ENCODE measurements around the gene CSF3. TPM values are rescaled to one million over a fixed set of nuclear protein-coding genes. Genes with fewer than 3 reads are reported as not detected.

The CSF3 gene
- total RNA-seq, 4 donors from 2014 or later = 2.6 to 38.9 TPM; not detected in 2

- Histone ChIP-seq H3K4me3 (peak overlapping the region; percentile 87 to 99 (median 92)), H3K27me3 (peaks cover 6% of the 10 kb centered on the region), H3K9me3 (no peaks in the 10 kb centered on the region), H3K4me1 (peaks cover 17 to 28% (median 20%) of the 10 kb centered on the region in 4 donors), H3K27ac (peak overlapping the region; percentile 94 to 99 (median 98)), H3K36me3 (peaks cover 0 to 22% (median 8%) of the 10 kb centered on the region in 4 donors)
- DNase-seq = no peak
- TF ChIP-seq EP300 (IDR thresholded peaks at IDR 0.05; ENCODE audit: low read depth) (no peak), POLR2AphosphoS5 (IDR thresholded peaks at IDR 0.05) (no peak), POLR2A (IDR thresholded peaks at IDR 0.05) (no peak)
- TF ChIP-seq, protein P1, sequence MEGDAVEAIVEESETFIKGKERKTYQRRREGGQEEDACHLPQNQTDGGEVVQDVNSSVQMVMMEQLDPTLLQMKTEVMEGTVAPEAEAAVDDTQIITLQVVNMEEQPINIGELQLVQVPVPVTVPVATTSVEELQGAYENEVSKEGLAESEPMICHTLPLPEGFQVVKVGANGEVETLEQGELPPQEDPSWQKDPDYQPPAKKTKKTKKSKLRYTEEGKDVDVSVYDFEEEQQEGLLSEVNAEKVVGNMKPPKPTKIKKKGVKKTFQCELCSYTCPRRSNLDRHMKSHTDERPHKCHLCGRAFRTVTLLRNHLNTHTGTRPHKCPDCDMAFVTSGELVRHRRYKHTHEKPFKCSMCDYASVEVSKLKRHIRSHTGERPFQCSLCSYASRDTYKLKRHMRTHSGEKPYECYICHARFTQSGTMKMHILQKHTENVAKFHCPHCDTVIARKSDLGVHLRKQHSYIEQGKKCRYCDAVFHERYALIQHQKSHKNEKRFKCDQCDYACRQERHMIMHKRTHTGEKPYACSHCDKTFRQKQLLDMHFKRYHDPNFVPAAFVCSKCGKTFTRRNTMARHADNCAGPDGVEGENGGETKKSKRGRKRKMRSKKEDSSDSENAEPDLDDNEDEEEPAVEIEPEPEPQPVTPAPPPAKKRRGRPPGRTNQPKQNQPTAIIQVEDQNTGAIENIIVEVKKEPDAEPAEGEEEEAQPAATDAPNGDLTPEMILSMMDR (IDR thresholded peaks at IDR 0.05) = no peak
- intact Hi-C loops (cut with DNase I; ENCODE audit: low total_unique reads) = no loop called here
- WGBS, 2 donors (ENCODE audit: low coverage in 1 of 2) = 0 to 1% methylated on average over 4 to 15 of the region's 15 CpGs
- in situ Hi-C loops (cut with MboI; ENCODE audit: low pct_ligation_motif_present in 1 of 4, low pct_unique_long_range_greater_than_20kb in 1 of 4, low sequenced_read_pairs in 3 of 4) = no loop called here
Measured at GRCh38 chr17:39981207-39981741, 34.0 kb upstream of the CSF3 start.

GRCh38 chr17:39981766-39982375 is 33.4 kb upstream of the CSF3 start:
- TF ChIP-seq POLR2AphosphoS5 (IDR thresholded peaks at IDR 0.05) = peak in 1 of 3 donors; percentile 47
- TF ChIP-seq, protein P1 (IDR thresholded peaks at IDR 0.05) = no peak
- Histone ChIP-seq H3K4me1 (peaks cover 17 to 28% (median 20%) of the 10 kb centered on the region in 4 donors), H3K36me3 (peaks cover 0 to 28% (median 11%) of the 10 kb centered on the region in 4 donors), H3K4me3 (peak overlapping the region; percentile 87 to 99 (median 92)), H3K9me3 (no peaks in the 10 kb centered on the region), H3K27me3 (peaks cover 1% of the 10 kb centered on the region), H3K27ac (peak overlapping the region; percentile 94 to 99 (median 98))
- no peak for DNase-seq
- intact Hi-C loops (cut with DNase I; ENCODE audit: low total_unique reads) (no loop called here), in situ Hi-C loops (cut with MboI; ENCODE audit: low pct_ligation_motif_present in 1 of 4, low pct_unique_long_range_greater_than_20kb in 1 of 4, low sequenced_read_pairs in 3 of 4) (no loop called here)
- 0 to 9% methylated on average over 2 to 7 of the region's 7 CpGs for WGBS, 2 donors (ENCODE audit: low coverage in 1 of 2)

GRCh38 chr17:39988206-39988810 is 26.9 kb upstream of the CSF3 start:
- H3K27me3 ChIP-seq = no peaks in the 10 kb centered on the region
- H3K4me3 ChIP-seq = no peak overlapping the region
- no peak overlapping the region for H3K27ac ChIP-seq
- DNase-seq = no peak
- H3K9me3 ChIP-seq = no peaks in the 10 kb centered on the region
- H3K4me1 ChIP-seq = peaks cover 0 to under 1% (median 0%) of the 10 kb centered on the region in 4 donors
- no peak for TF ChIP-seq EP300 (IDR thresholded peaks at IDR 0.05; ENCODE audit: low read depth)
- no peak for TF ChIP-seq POLR2AphosphoS5 (IDR thresholded peaks at IDR 0.05)
- TF ChIP-seq, protein P1 (IDR thresholded peaks at IDR 0.05) = no peak
- no peak for TF ChIP-seq POLR2A (IDR thresholded peaks at IDR 0.05)
- intact Hi-C loops (cut with DNase I; ENCODE audit: low total_unique reads) (no loop called here), in situ Hi-C loops (cut with MboI; ENCODE audit: low pct_ligation_motif_present in 1 of 4, low pct_unique_long_range_greater_than_20kb in 1 of 4, low sequenced_read_pairs in 3 of 4) (no loop called here)
- WGBS, 2 donors (ENCODE audit: low coverage in 1 of 2) = 78 to 85% methylated on average over 5 to 11 of the region's 11 CpGs
- H3K36me3 ChIP-seq = peaks cover 0 to 90% (median 46%) of the 10 kb centered on the region in 4 donors

GRCh38 chr17:39994448-39994847 is 20.8 kb upstream of the CSF3 start:
- no peaks in the 10 kb centered on the region for H3K9me3 ChIP-seq
- H3K4me1 ChIP-seq = peaks cover 0 to 4% (median 0%) of the 10 kb centered on the region in 4 donors
- H3K27me3 ChIP-seq = no peaks in the 10 kb centered on the region
- intact Hi-C loops (cut with DNase I; ENCODE audit: low total_unique reads) = no loop called here
- no peak overlapping the region for H3K4me3 ChIP-seq
- in situ Hi-C loops (cut with MboI; ENCODE audit: low pct_ligation_motif_present in 1 of 4, low pct_unique_long_range_greater_than_20kb in 1 of 4, low sequenced_read_pairs in 3 of 4) = no loop called here
- 84 to 97% methylated on average over 6 to 11 of the region's 11 CpGs for whole genome bisulfite sequencing, 2 donors (ENCODE audit: low coverage in 1 of 2)
- peak overlapping the region in 3 of 4 donors; percentile 42 to 53 (median 53) for H3K27ac ChIP-seq
- peaks cover 0 to 72% (median 35%) of the 10 kb centered on the region in 4 donors for H3K36me3 ChIP-seq
- no peak for TF ChIP-seq POLR2AphosphoS5 (IDR thresholded peaks at IDR 0.05)
- TF ChIP-seq, protein P1 (IDR thresholded peaks at IDR 0.05) = no peak
- no peak for TF ChIP-seq POLR2A (IDR thresholded peaks at IDR 0.05)
- TF ChIP-seq EP300 (IDR thresholded peaks at IDR 0.05; ENCODE audit: low read depth) = no peak
- DNase-seq = no peak

Measured in transverse colon (tissue), 4 donors.